HuH-7.5 (cell line): ENCODE measurements around the gene SARDH.

ENCODE experiments used
- DNase-seq: peaks from one replicate; pipeline ENCODE4 v3.0.0; 2011; ENCODE audit warnings: low spot score

Gene SARDH

GRCh38 chr9:133666845-133667244, 71.3 kb downstream of the SARDH start:
- DNase-seq, result no peak

DNA sequence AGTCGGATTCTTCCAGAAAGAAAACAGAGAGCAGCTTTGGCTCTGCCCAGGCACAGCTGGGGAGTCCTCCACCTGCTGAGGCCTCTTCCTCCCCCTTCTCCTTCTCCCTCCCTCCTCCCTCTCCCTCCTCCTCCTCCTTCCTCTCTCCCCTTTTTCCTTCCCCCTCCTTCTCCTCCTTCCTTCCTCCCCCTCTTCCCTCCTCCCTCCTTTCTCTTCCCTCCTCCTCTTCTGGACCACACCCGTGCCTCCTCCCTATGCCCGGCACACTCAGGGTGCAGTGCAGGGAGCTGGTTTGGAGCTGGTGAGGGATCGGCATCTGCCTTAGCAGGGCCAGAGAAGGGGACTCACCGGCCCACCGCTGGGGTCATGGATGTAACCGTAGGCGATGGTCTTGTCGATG, 71.8 kb downstream of the SARDH start:
- DNase-seq, result no peak

- DNase-seq, result no peak
These were observed 72.6 kb downstream of the SARDH start for GRCh38 chr9:133665535-133665934.

DNA sequence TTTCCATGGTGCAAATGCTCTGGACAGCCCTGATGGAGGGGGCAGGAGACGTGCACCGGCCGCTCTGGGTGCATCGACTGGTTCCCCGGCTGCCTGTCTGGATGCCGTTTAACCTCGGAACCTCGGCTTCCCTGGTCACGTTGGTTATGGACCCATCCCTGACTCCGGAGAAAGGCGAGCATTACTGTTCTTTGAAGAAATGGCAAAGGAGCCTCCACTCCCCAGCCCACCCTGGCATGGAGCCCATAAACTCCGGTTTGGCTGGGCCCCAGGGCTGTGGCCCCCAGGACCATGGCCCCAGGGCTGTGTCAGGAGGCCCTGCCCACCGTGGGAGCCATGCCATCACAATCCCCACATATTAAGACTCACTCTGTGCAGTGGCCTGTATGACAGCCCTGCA, 73.1 kb downstream of the SARDH start:
- no peak for DNase-seq

DNA sequence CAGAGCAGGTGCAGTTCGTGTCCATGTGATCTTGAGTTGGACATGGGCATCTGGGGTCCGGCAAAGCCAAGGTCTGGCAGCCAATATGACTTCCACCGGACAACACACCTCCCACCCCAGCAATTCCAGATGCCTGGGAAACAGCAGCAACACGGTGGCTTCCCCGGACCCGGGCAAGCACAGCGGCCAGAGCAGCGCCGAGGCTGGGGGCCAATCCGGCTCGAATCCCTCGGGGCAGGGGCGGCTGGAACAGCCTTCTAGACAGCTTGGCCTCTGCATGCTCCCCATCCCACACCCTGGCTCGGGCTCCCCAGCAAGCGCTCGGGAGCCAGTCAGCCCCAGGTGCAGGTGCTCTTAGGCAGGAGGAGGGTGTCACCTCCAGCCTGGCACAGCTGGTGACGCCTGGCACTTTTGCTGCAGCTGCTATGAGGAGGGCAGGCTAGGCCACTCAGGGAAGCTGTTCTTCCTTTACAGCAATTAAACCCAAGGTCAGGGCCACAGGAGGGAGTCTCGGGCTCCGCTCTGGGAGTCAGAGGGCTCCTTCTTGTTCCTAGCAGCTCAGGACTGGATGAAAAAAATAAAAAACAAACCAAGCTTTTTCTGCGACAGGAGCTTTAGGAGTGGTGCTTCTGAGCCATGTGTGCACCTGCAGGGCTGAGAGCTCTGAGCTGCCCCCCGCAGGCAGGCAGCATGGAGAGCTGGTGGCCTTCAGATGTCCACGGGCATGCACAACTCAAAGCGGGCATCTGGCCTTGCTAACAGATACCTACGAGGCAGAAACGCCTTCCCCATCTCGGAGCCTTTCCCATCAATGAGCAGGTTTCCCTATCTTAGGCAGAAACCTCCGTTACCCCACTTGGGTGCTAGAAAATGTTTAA, 73.7 kb downstream of the SARDH start:
- no peak for DNase-seq

DNA sequence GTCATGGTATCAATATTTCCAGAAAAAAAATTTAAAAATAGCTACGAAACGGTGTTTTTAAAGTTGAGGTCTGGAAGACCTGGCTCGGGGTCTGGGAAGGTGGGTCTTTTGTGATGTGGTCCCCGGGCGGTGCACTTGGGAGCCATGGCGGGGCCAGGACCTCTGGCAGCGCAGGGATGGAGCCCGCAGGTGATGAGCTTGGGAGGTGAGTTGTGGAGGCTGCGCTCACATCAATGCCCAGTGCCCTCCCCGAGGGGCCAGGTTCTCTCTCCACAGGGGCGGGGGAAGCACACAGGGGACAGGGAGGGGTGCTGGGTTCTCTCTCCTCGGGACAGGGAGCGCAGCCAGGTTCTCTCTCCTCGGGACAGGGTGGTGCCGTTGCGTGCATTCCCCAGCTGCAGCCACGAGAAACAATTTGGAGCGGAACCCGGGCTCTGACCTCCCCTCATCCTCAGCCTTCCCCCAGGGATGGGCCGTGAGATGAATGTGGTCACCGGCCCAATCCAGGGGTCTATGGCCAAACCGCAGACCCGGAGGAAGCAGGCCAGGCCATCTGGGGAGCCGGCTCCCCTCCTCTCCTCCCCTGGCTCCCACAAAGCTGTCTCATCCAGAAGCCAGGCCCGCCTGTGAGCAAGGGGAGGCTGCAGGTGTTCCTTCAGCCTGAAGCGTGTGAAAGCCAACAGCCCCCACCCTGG, 76.2 kb downstream of the SARDH start:
- no peak for DNase-seq

DNA sequence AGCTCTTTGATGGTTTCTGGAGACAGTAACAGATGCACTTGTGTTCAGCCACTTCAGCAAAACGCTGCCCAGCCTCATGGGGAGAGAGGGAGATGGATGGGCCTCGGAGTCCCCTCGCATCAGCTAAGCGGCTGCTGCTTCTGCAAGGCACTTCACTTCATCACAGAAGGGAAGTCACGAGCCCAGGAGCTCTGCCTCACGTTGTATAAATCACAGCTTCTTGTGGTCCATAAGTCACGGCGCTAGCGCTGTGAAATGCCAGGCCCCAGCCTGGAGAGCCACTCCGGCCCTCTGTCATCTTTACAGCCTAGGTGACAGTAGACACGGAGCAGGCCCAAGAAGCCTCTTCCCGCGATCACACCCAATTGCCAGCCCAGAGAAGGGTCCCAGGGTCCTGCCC, 78.6 kb downstream of the SARDH start:
- DNase-seq, result no peak

GRCh38 chr9:133658442-133659431, 79.4 kb downstream of the SARDH start:
- peak; percentile 88 for DNase-seq

DNA sequence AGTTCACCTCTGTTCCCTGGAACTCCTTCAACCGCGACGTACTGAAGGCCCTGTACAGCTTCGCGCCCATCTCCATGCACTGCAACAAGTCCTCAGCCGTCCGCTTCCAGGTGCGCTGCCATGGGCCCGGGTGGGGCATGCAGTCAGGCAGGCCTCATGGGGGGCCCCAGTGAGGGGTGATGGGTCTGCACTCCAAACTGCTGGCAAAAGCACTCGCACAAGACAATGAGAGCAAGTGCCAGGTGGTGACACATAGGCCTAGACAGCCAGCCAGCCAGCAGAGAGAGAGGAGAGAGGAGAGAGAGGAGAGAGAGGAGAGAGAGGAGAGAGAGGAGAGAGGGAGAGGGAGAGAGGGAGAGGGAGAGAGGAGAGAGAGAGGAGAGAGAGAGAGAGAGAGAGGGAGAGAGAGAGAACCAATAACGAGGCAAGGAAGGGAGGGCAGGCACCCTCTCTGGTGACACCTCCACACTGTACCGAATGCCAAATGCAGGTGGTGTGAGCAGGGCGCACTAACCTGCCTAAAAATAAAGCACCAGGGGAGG, 81.0 kb downstream of the SARDH start:
- no peak for DNase-seq

DNA sequence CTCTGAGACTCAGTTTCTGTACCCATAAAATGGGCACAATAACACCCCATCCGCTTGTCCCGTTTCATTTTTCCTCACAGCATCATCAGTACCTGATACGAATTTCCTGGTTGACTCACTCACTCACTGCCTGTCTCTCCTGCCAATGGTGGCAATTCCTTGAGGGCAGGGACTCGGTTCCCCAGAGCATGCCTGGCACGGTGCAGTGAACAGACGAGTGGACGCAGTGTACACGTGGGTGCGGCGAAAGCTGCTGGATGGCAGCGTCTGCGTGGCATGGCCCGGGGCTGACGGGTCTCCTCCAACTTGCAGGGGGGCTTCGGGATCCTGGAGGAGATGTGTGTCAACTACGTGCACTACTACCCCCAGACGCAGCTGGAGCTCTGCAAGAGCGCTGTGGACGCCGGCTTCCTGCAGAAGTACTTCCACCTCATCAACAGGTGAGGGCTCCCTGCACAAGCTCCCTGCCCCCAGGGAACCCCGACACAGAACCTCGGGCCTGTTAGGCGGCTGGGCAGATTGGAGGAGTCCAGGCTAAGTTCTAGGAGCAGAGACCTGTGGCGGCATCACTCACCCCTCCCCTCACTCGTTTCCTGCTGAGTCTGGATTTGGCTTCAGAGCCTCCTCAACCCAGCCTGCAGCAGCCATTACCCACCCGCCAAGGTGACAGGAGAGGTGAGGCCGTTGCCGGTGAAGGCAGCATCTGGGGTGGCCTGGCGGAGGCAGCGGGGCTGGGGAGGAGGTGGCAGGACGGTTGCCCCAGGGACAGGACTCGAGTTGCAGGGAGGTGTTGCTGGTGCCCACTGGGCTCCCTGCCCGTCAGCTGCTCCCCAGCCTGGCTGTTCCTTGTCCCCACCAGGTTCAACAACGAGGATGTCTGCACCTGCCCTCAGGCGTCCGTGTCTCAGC, 81.7 kb downstream of the SARDH start:
- no peak for DNase-seq

GRCh38 chr9:133655701-133656100, 82.5 kb downstream of the SARDH start:
- no peak for DNase-seq

- no peak for DNase-seq
These were observed 83.2 kb downstream of the SARDH start for GRCh38 chr9:133654736-133655657.

DNA sequence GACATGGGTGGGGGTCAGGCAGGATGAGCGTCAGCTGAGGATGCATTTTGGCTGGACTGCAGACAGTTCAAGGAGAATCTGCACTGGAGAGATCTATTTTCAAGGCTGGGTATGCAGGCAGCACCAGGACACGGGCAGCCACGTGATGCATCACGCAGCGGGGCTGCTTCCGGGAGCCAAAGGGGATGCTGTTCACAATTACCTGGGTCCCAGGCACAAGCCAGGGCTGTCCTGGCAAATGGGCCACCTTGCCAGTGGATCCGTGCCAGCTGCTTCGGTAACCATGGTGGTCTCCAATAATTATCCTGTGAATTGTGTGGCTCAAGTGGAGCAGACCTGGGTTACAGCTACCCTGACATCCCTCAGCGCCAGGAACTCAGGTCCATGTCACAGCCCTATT, 84.5 kb downstream of the SARDH start:
- DNase-seq, result no peak

- DNase-seq, result no peak
These were observed 88.1 kb downstream of the SARDH start for GRCh38 chr9:133650026-133650425.

DNA sequence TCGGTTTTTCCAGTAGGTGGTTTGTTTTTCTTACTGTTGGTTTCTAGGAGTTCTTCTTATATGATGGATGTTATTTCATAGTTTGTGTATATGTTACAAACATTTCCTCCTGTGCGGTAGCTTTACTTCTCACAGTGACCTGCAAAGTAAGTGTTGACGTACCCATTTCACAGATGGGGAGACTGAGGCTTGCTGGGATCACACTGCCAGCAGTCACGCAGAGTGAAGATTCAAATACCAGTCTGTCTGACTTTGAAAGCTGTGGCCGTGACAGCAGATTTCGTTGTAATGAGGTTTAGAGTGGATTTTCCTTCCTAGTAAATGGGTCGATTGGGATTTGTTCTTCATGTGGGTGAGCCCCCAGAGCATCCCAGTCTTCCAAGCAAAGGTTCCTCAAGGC, 89.0 kb downstream of the SARDH start:
- DNase-seq, result no peak

GRCh38 chr9:133647765-133648469, 90.2 kb downstream of the SARDH start:
- DNase-seq, result no peak

DNA sequence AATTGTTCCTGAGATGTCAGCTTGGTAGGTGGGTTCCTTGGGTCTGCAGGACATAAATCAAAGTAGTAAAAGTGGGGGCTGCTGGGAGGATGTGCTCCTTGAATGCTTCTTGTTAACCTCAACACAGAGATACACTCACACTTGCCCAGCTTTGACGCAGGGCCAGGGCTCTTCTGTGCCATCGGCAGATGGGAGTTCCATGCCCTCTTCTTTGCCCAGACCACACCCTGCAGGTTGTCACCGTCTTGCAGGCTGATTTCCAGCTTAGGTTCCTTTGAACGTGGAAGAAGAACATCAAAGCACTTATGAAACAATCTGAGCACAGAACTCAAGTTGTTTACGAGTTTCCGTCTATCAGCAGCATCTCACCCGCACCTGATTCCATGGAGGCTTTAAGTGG, 91.0 kb downstream of the SARDH start:
- no peak for DNase-seq

DNA sequence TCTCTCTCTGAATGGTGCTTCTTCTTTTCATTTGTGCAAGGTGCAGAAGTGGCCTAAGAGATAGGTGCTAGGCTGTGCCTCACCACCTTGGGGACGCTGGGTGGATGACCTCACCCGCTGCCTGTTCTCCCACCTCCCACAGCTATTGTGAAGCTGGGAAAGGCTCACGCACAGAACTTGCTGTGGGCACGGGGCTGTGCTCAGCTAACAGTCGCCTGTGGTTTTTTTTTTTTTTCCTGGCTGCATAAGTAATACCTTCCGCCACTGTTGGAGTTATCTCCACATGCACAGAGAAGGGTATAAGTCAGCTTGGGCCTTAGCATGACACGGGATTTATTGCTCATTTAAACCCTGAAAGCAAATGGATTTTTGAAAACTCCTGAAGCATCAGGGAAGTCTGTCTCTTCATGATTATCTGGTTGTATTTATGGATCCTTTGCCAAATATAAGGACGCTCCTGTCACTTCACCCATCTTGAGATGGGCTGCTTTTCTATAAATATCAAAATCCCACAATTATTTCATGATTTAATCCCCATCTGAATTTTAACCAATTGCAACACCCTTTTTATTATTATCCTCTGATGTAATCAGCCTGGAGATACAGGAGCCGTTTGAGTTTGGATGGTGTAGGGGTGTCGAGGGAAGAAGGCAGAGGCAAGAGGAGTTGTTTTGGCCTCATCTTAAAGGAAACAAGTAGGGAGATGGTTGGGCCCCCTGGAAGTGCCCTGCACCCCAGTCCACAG, 93.0 kb downstream of the SARDH start:
- DNase-seq, result no peak
